HFFc6 (cell line): Measurements from ENCODE around the gene RNF213. TPM values are rescaled to one million over a fixed set of nuclear protein-coding genes. Genes with fewer than 3 reads are reported as not detected.

Source experiments
- DNase-seq: peaks from one replicate; pipeline ENCODE4 v3.0.0-alpha.2; 2018
- H3K27ac Mint-ChIP-seq: 2 replicates; pipeline ENCODE4 v1.8.0; 2020; ENCODE audit warnings: mild to moderate bottlenecking, mixed read lengths
- H3K27me3 Mint-ChIP-seq: 2 replicates; pipeline ENCODE4 v1.8.0; 2021; ENCODE audit warnings: mild to moderate bottlenecking, moderate library complexity, mixed read lengths; ENCODE audit not compliant: insufficient read depth
- H3K36me3 Mint-ChIP-seq: 2 replicates; pipeline ENCODE4 v1.8.0; 2021; ENCODE audit warnings: low read depth, mixed read lengths
- H3K4me1 Mint-ChIP-seq: 2 replicates; pipeline ENCODE4 v1.8.0; 2020; ENCODE audit warnings: low read depth, mixed read lengths
- H3K4me3 Mint-ChIP-seq: 2 replicates; pipeline ENCODE4 v1.8.0; 2020; ENCODE audit warnings: mild to moderate bottlenecking, moderate library complexity, mixed read lengths
- H3K9me3 Mint-ChIP-seq: 2 replicates; pipeline ENCODE4 v1.8.0; 2020; ENCODE audit warnings: mild to moderate bottlenecking, mixed read lengths
- total RNA-seq, 6 experiments: library from RNA; stranded (reverse); fragmentation: NEBNext Ultra II Directional; extraction: Animal tissue kit (Norgen Biotek cat#: 25700); gene quantifications; 2 replicates in 1 of 6; 3 replicates in 5 of 6; pipeline ENCODE4 v1.2.3, GENCODE V29; 2021
- TF ChIP-seq, protein P1 (sequence below): fragments of 200-600 bp; sonication (generic); IDR thresholded peaks from 2 replicates; pipeline ENCODE4 v1.5.0; 2021; ENCODE audit warnings: antibody characterized with exemption, mild to moderate bottlenecking

RNF213 gene
- total RNA-seq, 6 experiments from 2014 or later, result 42.0 to 51.6 (median 48.3) TPM

DNA sequence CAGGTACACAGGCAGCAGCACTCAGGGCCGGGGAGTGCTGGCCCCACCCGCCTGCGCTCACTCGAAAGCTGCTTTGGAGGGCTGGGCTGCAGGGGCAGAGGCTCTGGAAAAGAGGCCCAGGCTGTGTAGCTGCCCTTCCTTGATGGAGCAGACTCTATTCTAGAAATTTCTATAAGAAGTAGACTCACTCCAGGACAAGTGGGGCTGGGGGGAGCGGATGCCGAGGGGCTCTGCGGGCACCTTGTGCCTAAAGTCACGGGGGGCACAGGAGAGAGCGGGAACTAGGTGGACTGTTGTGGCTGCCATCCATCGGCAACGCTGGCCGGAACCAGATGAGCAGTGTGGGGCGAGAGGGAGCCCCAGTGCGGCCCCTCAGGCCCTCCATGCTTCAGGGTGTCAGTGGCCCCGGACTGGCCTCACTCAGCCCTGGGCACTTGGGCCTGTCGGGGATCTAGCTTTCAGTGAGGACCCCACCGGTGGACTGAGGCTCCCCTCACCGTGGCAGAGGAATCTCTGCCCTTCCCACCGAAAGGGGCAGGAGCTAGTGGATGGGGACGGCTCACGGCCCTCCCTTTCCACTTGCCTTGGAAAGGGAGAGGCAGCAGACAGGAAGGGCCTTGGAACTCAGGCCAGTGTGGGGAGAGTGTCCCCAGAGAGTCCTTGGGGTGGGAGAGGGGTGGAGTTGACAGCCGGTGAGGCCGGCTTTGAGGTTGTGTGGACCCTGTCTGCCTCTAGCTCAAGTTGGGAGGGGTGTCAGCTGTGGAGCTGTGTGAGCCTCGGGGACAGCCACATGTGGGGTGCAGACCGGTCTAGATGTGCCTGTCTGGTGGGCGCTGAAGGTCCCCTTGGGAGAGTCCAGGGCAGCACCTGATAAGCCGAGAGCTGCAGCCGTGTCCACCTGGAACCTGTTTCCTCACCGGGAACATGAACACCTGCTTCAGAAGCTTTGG lies 170.9 kb downstream of the RNF213 start:
- TF ChIP-seq, protein P1, sequence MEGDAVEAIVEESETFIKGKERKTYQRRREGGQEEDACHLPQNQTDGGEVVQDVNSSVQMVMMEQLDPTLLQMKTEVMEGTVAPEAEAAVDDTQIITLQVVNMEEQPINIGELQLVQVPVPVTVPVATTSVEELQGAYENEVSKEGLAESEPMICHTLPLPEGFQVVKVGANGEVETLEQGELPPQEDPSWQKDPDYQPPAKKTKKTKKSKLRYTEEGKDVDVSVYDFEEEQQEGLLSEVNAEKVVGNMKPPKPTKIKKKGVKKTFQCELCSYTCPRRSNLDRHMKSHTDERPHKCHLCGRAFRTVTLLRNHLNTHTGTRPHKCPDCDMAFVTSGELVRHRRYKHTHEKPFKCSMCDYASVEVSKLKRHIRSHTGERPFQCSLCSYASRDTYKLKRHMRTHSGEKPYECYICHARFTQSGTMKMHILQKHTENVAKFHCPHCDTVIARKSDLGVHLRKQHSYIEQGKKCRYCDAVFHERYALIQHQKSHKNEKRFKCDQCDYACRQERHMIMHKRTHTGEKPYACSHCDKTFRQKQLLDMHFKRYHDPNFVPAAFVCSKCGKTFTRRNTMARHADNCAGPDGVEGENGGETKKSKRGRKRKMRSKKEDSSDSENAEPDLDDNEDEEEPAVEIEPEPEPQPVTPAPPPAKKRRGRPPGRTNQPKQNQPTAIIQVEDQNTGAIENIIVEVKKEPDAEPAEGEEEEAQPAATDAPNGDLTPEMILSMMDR, result no peak
- H3K27me3 Mint-ChIP-seq, result peaks cover 5% of the 10 kb centered on the region
- no peak for DNase-seq
- H3K27ac Mint-ChIP-seq, result no peak overlapping the region
- H3K9me3 Mint-ChIP-seq, result no peaks in the 10 kb centered on the region
- no peak overlapping the region for H3K4me3 Mint-ChIP-seq
- H3K4me1 Mint-ChIP-seq, result no peaks in the 10 kb centered on the region
- H3K36me3 Mint-ChIP-seq, result 0 out of 2 replicates have a peak, but pooled peaks cover 5% of the 10 kb centered on the region

DNA sequence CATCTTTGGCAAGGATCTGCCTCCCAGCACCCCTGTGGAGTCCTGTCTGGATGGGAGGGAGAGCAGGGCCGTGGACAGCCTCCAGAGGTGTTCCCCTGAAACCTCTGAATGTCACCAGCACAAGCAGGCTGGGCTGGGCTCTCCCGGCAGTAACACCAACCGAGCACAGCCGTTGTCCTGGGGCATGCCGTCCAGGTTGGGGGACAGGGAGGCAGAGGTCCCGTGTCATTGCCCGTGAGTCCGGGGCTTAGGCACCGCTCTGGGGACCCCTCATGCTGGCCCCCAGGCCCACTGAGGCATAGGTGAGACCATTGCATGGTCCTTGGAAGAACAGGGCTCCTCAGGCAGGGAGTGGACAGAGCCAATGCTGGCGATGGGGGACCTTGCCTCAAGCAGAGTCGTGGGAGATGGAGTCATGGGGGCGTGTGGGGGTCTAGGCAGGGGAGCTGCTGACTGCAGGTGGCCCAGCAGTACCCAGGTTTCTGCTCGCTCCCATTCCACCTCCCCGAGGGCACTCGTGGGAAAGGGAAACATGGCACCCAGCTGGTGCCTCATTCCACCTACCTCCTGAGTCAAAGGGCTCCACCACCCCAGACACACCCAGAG lies 171.8 kb downstream of the RNF213 start:
- H3K4me3 Mint-ChIP-seq, result no peak overlapping the region
- H3K4me1 Mint-ChIP-seq, result no peaks in the 10 kb centered on the region
- 0 out of 2 replicates have a peak, but pooled peaks cover 7% of the 10 kb centered on the region for H3K36me3 Mint-ChIP-seq
- no peaks in the 10 kb centered on the region for H3K9me3 Mint-ChIP-seq
- no peak for DNase-seq
- no peak overlapping the region for H3K27ac Mint-ChIP-seq
- peaks cover 5% of the 10 kb centered on the region for H3K27me3 Mint-ChIP-seq
- TF ChIP-seq, protein P1, result no peak

DNA sequence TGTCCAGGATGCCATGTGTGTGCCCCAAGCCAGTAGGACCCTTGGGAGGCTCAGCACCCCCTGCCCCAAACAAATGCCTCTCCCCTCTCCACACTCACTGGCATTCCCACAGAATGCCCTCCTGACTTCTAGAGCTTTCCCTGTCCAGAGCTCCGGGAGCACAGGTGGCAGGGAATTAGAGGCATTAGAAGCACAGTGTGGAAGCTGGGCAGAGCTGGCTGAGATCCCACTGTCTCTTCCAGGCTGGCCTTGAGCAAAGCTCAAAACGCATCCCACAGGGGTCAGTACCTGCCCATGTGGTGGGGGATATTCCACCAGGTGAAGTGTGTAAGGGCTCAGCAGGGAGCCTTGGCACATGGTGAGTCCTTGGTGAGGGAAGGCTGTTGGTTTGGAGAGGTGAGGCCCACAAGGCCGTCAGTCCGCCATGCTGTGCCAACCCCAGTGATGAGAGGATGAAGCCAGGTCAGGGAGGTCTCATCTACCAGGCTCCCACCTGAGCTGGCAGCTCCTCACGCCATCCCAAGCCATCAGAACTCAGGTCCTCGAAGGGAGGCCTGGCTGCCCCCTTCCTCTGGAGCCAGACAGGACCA lies 172.4 kb downstream of the RNF213 start:
- no peaks in the 10 kb centered on the region for H3K4me1 Mint-ChIP-seq
- no peak for DNase-seq
- H3K36me3 Mint-ChIP-seq, result 0 out of 2 replicates have a peak, but pooled peaks cover 7% of the 10 kb centered on the region
- no peak overlapping the region for H3K27ac Mint-ChIP-seq
- peaks cover 5% of the 10 kb centered on the region for H3K27me3 Mint-ChIP-seq
- TF ChIP-seq, protein P1, result no peak
- no peak overlapping the region for H3K4me3 Mint-ChIP-seq
- no peaks in the 10 kb centered on the region for H3K9me3 Mint-ChIP-seq

DNA sequence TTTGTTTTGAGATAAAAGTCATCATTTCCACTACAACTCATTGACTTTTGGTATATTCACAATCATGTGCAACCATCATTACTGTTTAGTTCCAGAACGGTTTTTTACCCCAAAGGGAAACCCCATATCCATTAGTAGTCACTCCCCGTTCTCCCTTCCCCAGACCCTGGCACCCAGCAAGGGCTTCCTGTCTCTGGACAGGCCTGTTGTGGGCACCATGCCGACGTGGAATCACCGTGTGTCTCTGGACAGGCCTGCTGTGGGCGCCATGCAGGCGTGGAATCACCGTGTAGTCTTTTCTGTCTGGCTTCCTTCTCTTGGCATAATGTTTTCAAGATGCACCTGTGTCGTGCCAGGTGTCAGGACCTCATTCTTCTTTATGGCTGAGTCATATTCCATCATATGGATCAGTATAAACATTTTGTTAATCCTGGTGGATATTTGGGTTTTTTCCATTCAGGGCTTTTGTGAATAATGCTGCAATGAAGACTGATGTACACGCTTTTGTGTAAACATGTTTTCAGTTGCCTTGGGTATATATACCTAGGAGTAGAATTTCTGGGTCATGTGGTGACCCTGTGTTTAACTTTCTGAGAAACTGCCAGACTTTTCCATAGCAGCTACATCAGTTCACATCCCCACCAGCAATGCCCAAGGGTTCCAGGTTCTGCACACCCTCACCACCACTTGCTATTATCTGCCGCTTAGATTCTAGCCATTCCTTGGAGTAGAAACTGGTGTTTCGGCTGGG lies 173.4 kb downstream of the RNF213 start:
- H3K9me3 Mint-ChIP-seq, result no peaks in the 10 kb centered on the region
- peaks cover 5% of the 10 kb centered on the region for H3K27me3 Mint-ChIP-seq
- 0 out of 2 replicates have a peak, but pooled peaks cover 7% of the 10 kb centered on the region for H3K36me3 Mint-ChIP-seq
- DNase-seq, result no peak
- no peaks in the 10 kb centered on the region for H3K4me1 Mint-ChIP-seq
- no peak overlapping the region for H3K27ac Mint-ChIP-seq
- no peak overlapping the region for H3K4me3 Mint-ChIP-seq
- TF ChIP-seq, protein P1, result no peak

DNA sequence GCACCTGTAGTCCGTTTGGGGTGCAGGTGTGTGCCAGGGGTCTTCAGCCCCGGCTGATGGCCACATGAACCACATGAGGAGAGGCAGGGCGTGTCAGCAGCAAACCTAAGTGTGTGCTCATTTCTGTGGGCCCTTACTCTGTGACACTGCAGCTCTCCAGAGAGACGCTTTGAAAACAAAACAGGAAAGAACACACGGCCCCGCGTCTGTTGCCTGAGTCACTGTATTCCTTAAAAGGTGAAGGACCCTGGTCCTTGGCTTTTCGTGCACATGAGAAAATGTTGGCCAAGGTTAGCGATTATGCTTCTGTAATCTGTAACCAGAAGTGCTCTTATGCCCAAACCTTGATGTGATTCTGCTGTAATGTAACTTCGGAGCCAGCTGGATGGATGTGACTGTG lies 176.9 kb downstream of the RNF213 start:
- H3K27me3 Mint-ChIP-seq, result peaks cover 5% of the 10 kb centered on the region
- no peaks in the 10 kb centered on the region for H3K4me1 Mint-ChIP-seq
- DNase-seq, result no peak
- H3K27ac Mint-ChIP-seq, result no peak overlapping the region
- H3K9me3 Mint-ChIP-seq, result no peaks in the 10 kb centered on the region
- 0 out of 2 replicates have a peak, but pooled peaks cover 7% of the 10 kb centered on the region for H3K36me3 Mint-ChIP-seq
- no peak overlapping the region for H3K4me3 Mint-ChIP-seq
- TF ChIP-seq, protein P1, result no peak
